SU-DHL-6 (cell line): ENCODE results near the gene NTRK1.

Experiments
- CTCF ChIP-seq: fragments of 200-600 bp; sonication (generic); IDR thresholded peaks from one replicate; pipeline ENCODE4 v1.5.1; 2017; ENCODE audit warnings: antibody characterized with exemption, mild to moderate bottlenecking, low read length, moderate library complexity; ENCODE audit not compliant: insufficient read depth, poor library complexity, severe bottlenecking
- EZH2phosphoT487 ChIP-seq: fragments of 200-600 bp; sonication (generic), shearing (Covaris generic); conservative IDR thresholded peaks from 2 replicates; pipeline ENCODE4 v1.6.1; 2018; ENCODE audit warnings: mild to moderate bottlenecking, antibody characterized with exemption, low read length, moderate library complexity, mixed read lengths

DNA sequence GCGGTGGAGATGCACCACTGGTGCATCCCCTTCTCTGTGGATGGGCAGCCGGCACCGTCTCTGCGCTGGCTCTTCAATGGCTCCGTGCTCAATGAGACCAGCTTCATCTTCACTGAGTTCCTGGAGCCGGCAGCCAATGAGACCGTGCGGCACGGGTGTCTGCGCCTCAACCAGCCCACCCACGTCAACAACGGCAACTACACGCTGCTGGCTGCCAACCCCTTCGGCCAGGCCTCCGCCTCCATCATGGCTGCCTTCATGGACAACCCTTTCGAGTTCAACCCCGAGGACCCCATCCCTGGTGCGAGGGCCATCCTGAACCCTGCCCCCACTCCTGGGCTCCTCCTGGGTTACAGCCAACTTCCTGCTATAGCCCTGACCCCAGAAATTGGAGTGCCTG lies 13.0 kb downstream of the NTRK1 start:
- no peak for TF ChIP-seq CTCF
- TF ChIP-seq EZH2phosphoT487: no peak
